Activated naive CD4-positive, alpha-beta T cell treated with anti-CD3 and anti-CD28 coated beads, Interleukin-2, amount 10 ng/mL, durations not matched to agents 7 days and 5 days (primary cell): ENCODE data around the gene TOR2A.

Experiments
- CTCF ChIA-PET: fragments of 350-600 bp; sonication (Branson Sonifier 250); formaldehyde crosslinking; loops from one replicate; lab custom pipeline; 2021; ENCODE audit warnings: antibody characterized with exemption; lab: Charles Lee
- DNase-seq: peaks from one replicate; pipeline ENCODE4 v3.0.0-alpha.2; 2020
- H3K27ac Mint-ChIP-seq: one replicate; pipeline ENCODE4 v1.8.0; 2021; ENCODE audit warnings: mild to moderate bottlenecking, moderate library complexity, mixed read lengths
- H3K27me3 Mint-ChIP-seq: one replicate; pipeline ENCODE4 v1.8.0; 2021; ENCODE audit warnings: mild to moderate bottlenecking, mixed read lengths
- H3K36me3 Mint-ChIP-seq: one replicate; pipeline ENCODE4 v1.8.0; 2021; ENCODE audit warnings: mixed read lengths
- H3K4me1 Mint-ChIP-seq: one replicate; pipeline ENCODE4 v1.8.0; 2021; ENCODE audit warnings: mixed read lengths
- H3K4me3 Mint-ChIP-seq: one replicate; pipeline ENCODE4 v1.8.0; 2021; ENCODE audit warnings: mild to moderate bottlenecking, moderate library complexity, mixed read lengths
- H3K9me3 Mint-ChIP-seq: one replicate; pipeline ENCODE4 v1.8.0; 2021; ENCODE audit warnings: mixed read lengths

TOR2A gene

GRCh38 chr9:127729522-127730256, 5.4 kb downstream of the TOR2A start:
- DNase-seq = no peak
- Mint-ChIP-seq H3K27ac (no peak overlapping the region), H3K4me1 (peaks cover 12% of the 10 kb centered on the region), H3K36me3 (no peaks in the 10 kb centered on the region), H3K4me3 (no peak overlapping the region), H3K9me3 (no peaks in the 10 kb centered on the region), H3K27me3 (no peaks in the 10 kb centered on the region)
- CTCF ChIA-PET = interaction anchor here (1.3 kb wide), 1 partner anchor 139 kb away, joined by 4 read pairs; no protein-coding TSS in a partner anchor

GRCh38 chr9:127728808-127729207, 6.3 kb downstream of the TOR2A start:
- Mint-ChIP-seq H3K27ac (no peak overlapping the region), H3K4me1 (peaks cover 4% of the 10 kb centered on the region), H3K36me3 (no peaks in the 10 kb centered on the region), H3K4me3 (no peak overlapping the region), H3K27me3 (no peaks in the 10 kb centered on the region), H3K9me3 (no peaks in the 10 kb centered on the region)
- DNase-seq = no peak
- CTCF ChIA-PET = interaction anchor here (1.3 kb wide), 1 partner anchor 139 kb away, joined by 4 read pairs; no protein-coding TSS in a partner anchor

- H3K4me3 Mint-ChIP-seq = no peak overlapping the region
- H3K27ac Mint-ChIP-seq = no peak overlapping the region
- no peak for DNase-seq
- peaks cover 6% of the 10 kb centered on the region for H3K27me3 Mint-ChIP-seq
- CTCF ChIA-PET = interaction anchor here (1.5 kb wide), 1 partner anchor 200 kb away, joined by 4 read pairs; no protein-coding TSS in a partner anchor
- H3K36me3 Mint-ChIP-seq = no peaks in the 10 kb centered on the region
- H3K4me1 Mint-ChIP-seq = no peaks in the 10 kb centered on the region
- no peaks in the 10 kb centered on the region for H3K9me3 Mint-ChIP-seq
Measured at GRCh38 chr9:127726871-127727270, 8.2 kb downstream of the TOR2A start.

- Mint-ChIP-seq H3K9me3 (no peaks in the 10 kb centered on the region), H3K36me3 (no peaks in the 10 kb centered on the region), H3K27ac (no peak overlapping the region), H3K4me1 (peaks cover 23% of the 10 kb centered on the region), H3K4me3 (no peak overlapping the region), H3K27me3 (peaks cover 12% of the 10 kb centered on the region)
- CTCF ChIA-PET = no interaction called here
- DNase-seq = no peak
Measured at GRCh38 chr9:127724012-127724411, 11.1 kb downstream of the TOR2A start.

GRCh38 chr9:127723444-127723843, 11.7 kb downstream of the TOR2A start:
- H3K4me3 Mint-ChIP-seq = no peak overlapping the region

GRCh38 chr9:127723013-127723412, 12.1 kb downstream of the TOR2A start:
- no peak for DNase-seq
- Mint-ChIP-seq H3K4me3 (no peak overlapping the region), H3K4me1 (peaks cover 23% of the 10 kb centered on the region), H3K36me3 (no peaks in the 10 kb centered on the region), H3K27me3 (peaks cover 12% of the 10 kb centered on the region), H3K27ac (no peak overlapping the region), H3K9me3 (no peaks in the 10 kb centered on the region)
- CTCF ChIA-PET = no interaction called here

More at GRCh38 chr9:127723444-127723843, 11.7 kb downstream of the TOR2A start:
- Mint-ChIP-seq H3K9me3 (no peaks in the 10 kb centered on the region), H3K4me1 (peaks cover 23% of the 10 kb centered on the region), H3K36me3 (no peaks in the 10 kb centered on the region), H3K27me3 (peaks cover 12% of the 10 kb centered on the region), H3K27ac (no peak overlapping the region)
- CTCF ChIA-PET = no interaction called here
- DNase-seq = no peak

GRCh38 chr9:127722055-127722745, 12.9 kb downstream of the TOR2A start:
- peaks cover 23% of the 10 kb centered on the region for H3K4me1 Mint-ChIP-seq
- no peak overlapping the region for H3K27ac Mint-ChIP-seq
- no peak for DNase-seq
- no peaks in the 10 kb centered on the region for H3K9me3 Mint-ChIP-seq
- no peak overlapping the region for H3K4me3 Mint-ChIP-seq
- H3K36me3 Mint-ChIP-seq = no peaks in the 10 kb centered on the region
- CTCF ChIA-PET = interaction anchor here (1.1 kb wide), 1 partner anchor 13 kb away, joined by 4 read pairs; the partner anchor contains the start of gene TOR2A
- H3K27me3 Mint-ChIP-seq = peaks cover 12% of the 10 kb centered on the region

- H3K4me3 Mint-ChIP-seq = peak overlapping the region; percentile 41
- peak overlapping the region; percentile 77 for H3K27ac Mint-ChIP-seq
- CTCF ChIA-PET = interaction anchor here (0.7 to 1.1 kb wide), 2 partner anchors 13 to 148 kb away, joined by 3 to 4 read pairs; partner anchors contain the start of gene TOR2A
- H3K36me3 Mint-ChIP-seq = no peaks in the 10 kb centered on the region
- peaks cover 12% of the 10 kb centered on the region for H3K27me3 Mint-ChIP-seq
- peaks cover 23% of the 10 kb centered on the region for H3K4me1 Mint-ChIP-seq
- H3K9me3 Mint-ChIP-seq = no peaks in the 10 kb centered on the region
- DNase-seq = no peak
Measured at GRCh38 chr9:127721391-127721821, 13.7 kb downstream of the TOR2A start.

- no peaks in the 10 kb centered on the region for H3K36me3 Mint-ChIP-seq
- no peak overlapping the region for H3K4me3 Mint-ChIP-seq
- H3K27ac Mint-ChIP-seq = peak overlapping the region; percentile 77
- CTCF ChIA-PET = interaction anchor here (1.8 kb wide), 1 partner anchor 14 kb away, joined by 7 read pairs; the partner anchor contains the start of gene TOR2A
- no peak for DNase-seq
- H3K9me3 Mint-ChIP-seq = no peaks in the 10 kb centered on the region
- peaks cover 14% of the 10 kb centered on the region for H3K27me3 Mint-ChIP-seq
- peaks cover 28% of the 10 kb centered on the region for H3K4me1 Mint-ChIP-seq
Measured at GRCh38 chr9:127720865-127721227, 14.2 kb downstream of the TOR2A start.

GRCh38 chr9:127720031-127720864, 14.8 kb downstream of the TOR2A start:
- H3K4me3 Mint-ChIP-seq = peak overlapping the region; percentile 23
- H3K4me1 Mint-ChIP-seq = peaks cover 32% of the 10 kb centered on the region
- CTCF ChIA-PET = interaction anchor here (1.8 kb wide), 1 partner anchor 14 kb away, joined by 7 read pairs; the partner anchor contains the start of gene TOR2A
- H3K27ac Mint-ChIP-seq = peak overlapping the region; percentile 90
- no peaks in the 10 kb centered on the region for H3K36me3 Mint-ChIP-seq
- H3K27me3 Mint-ChIP-seq = peaks cover 20% of the 10 kb centered on the region
- DNase-seq = peak; percentile 45
- no peaks in the 10 kb centered on the region for H3K9me3 Mint-ChIP-seq

GRCh38 chr9:127717766-127718165, 17.3 kb downstream of the TOR2A start:
- Mint-ChIP-seq H3K27ac (no peak overlapping the region), H3K9me3 (no peaks in the 10 kb centered on the region), H3K36me3 (no peaks in the 10 kb centered on the region), H3K4me3 (no peak overlapping the region), H3K27me3 (peaks cover 21% of the 10 kb centered on the region), H3K4me1 (peaks cover 38% of the 10 kb centered on the region)
- CTCF ChIA-PET = interaction anchor here (0.6 kb wide), 1 partner anchor 109 kb away, joined by 3 read pairs; no protein-coding TSS in a partner anchor
- DNase-seq = no peak

GRCh38 chr9:127716412-127716811, 18.7 kb downstream of the TOR2A start:
- Mint-ChIP-seq H3K36me3 (no peaks in the 10 kb centered on the region), H3K9me3 (no peaks in the 10 kb centered on the region), H3K4me3 (peak overlapping the region; percentile 100), H3K27ac (no peak overlapping the region), H3K27me3 (peaks cover 13% of the 10 kb centered on the region), H3K4me1 (peaks cover 40% of the 10 kb centered on the region)
- no peak for DNase-seq
- CTCF ChIA-PET = interaction anchor here (0.6 to 3.0 kb wide), 3 partner anchors 18 to 126 kb away, joined by 3 to 9 read pairs (median 4); partner anchors contain the start of gene TOR2A

- Mint-ChIP-seq H3K4me3 (peak within 1 kb of the TSS; percentile 100), H3K27me3 (peaks cover 13% of the 10 kb centered on the region), H3K36me3 (no peaks in the 10 kb centered on the region), H3K9me3 (no peaks in the 10 kb centered on the region), H3K4me1 (peaks cover 41% of the 10 kb centered on the region), H3K27ac (peak within 1 kb of the TSS; percentile 94)
- peak; percentile 99 for DNase-seq
- CTCF ChIA-PET = interaction anchor here (0.6 to 3.0 kb wide), 4 partner anchors 19 to 127 kb away, joined by 3 to 9 read pairs (median 4); partner anchors contain the start of gene TOR2A
Measured at GRCh38 chr9:127715470-127716337, 19.4 kb downstream of the TOR2A start, which contains the start of the genes PTRH1 and TTC16. Gene PTRH1, minus strand, starts transcription at chr9:127715663. Its CDS starts 24 bp downstream, at chr9:127715639. Gene TTC16, plus strand, starts transcription at chr9:127716079. Its CDS starts 67 bp downstream, at chr9:127716146.
